Esophagus muscularis mucosa (tissue), 3 donors: Measurements from ENCODE around the gene DLST.

Experiments used
- CTCF ChIP-seq, 3 experiments: fragments of 200-600 bp in 2 of 3; fragments of 450-650 bp in 1 of 3; sonication (generic) in 2 of 3; IDR thresholded peaks; one replicate each; pipeline ENCODE4 v1.5.1; 2017 to 2019; ENCODE audit warnings: antibody characterized with exemption in 3 of 3, mild to moderate bottlenecking in 2 of 3, moderate library complexity in 1 of 3
- POLR2A ChIP-seq: fragments of 450-650 bp; IDR thresholded peaks from one replicate; pipeline ENCODE4 v1.6.1; 2017; ENCODE audit warnings: antibody characterized with exemption, moderate library complexity, mild to moderate bottlenecking, low read depth
- POLR2AphosphoS5 ChIP-seq, 2 donors: sonication (generic); formaldehyde crosslinking; IDR thresholded peaks; one replicate each; pipeline ENCODE4 v1.6.1; 2017; ENCODE audit warnings: antibody characterized with exemption in 2 of 2

DNA sequence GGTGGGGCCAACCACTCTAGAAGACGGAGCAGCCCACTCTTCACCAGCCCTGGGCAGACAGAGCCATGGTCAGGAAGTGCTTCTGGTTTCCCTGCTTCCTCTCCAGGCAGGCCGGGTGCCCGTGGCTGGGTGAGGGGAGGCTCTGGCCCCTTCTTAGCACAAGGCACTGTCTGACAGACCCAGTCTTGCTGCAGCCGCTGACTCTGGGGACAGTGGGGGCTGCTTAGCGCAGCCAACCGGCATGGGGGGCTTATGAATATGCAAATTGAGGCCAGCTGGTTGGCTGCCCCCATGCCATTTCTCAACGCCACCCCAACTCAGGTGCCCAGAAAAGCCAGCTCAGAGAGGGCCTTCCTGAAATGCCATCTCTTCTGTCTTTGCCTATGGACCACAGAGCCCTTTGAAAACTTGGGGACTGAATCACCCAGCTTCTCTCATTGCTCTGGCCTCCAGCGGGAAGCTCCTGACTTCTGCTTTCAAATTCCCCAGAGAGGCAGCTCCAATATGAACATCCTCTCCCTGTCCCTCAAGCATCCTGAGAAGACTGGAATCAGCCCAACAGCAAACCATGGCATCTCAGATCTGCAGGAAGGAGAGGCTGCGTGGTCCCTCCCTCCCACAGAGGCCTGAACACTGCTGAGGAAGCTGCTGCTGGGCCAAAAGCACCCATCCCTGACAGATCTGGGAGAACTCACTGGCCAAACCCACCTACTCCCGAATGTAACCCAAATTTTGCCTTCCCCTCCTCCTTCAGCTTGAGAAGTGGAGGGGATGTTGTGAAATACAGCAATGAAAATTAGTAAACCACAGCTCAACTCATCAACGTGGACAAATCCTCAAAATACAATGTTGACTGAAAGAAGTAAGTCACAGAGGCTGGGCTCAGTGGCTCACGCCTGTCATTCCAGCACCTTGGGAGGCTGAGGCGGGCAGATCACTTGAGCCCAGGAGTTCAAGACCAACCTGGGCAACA lies 5.5 kb upstream of the DLST start, which contains the start of gene PROX2:
- TF ChIP-seq CTCF (IDR thresholded peaks at IDR 0.05) (no peak), POLR2A (no peak), POLR2AphosphoS5 (IDR thresholded peaks at IDR 0.05) (no peak)
